Neural cell (in vitro differentiated cells): ENCODE results near the gene KRT80. TPM values are rescaled to one million over a fixed set of nuclear protein-coding genes. Genes with fewer than 3 reads are reported as not detected.

Experiments
- H2AFZ ChIP-seq: fragments of 200-600, 300-800 bp; sonication (generic), shearing (Covaris generic); 2 replicates; pipeline ENCODE4 v1.6.0; 2014; ENCODE audit warnings: low read depth, mild to moderate bottlenecking, antibody characterized with exemption, low read length, moderate library complexity
- H3F3A ChIP-seq: fragments of 200-600 bp; shearing (Covaris generic); 2 replicates; pipeline ENCODE4 v1.6.1; 2016; ENCODE audit warnings: mild to moderate bottlenecking, moderate library complexity, mixed read lengths, antibody characterized with exemption, low read length; ENCODE audit not compliant: insufficient read depth, poor library complexity, severe bottlenecking
- H3K27ac ChIP-seq: fragments of 200-600, 300-800 bp; sonication (generic), shearing (Covaris generic); 2 replicates; pipeline ENCODE4 v1.5.1; 2014; ENCODE audit warnings: mild to moderate bottlenecking, low read length, moderate library complexity
- H3K27me3 ChIP-seq: fragments of 300-800, 200-600 bp; sonication (generic), shearing (Covaris generic); 2 replicates; pipeline ENCODE4 v1.6.0; 2014; ENCODE audit warnings: mild to moderate bottlenecking, low read depth, low read length, moderate library complexity; ENCODE audit not compliant: insufficient read depth
- H3K36me3 ChIP-seq: fragments of 300-800, 200-600 bp; sonication (generic), shearing (Covaris generic); 2 replicates; pipeline ENCODE4 v1.5.1; 2014; ENCODE audit warnings: mild to moderate bottlenecking, antibody characterized with exemption, low read length, moderate library complexity; ENCODE audit not compliant: insufficient read depth
- H3K4me2 ChIP-seq: fragments of 300-800, 200-600 bp; sonication (generic), shearing (Covaris generic); 2 replicates; pipeline ENCODE4 v1.6.0; 2014; ENCODE audit warnings: mild to moderate bottlenecking, low read length
- H3K4me3 ChIP-seq: fragments of 300-800, 200-600 bp; sonication (generic), shearing (Covaris generic); 2 replicates; pipeline ENCODE4 v1.5.1; 2014; ENCODE audit warnings: mild to moderate bottlenecking, low read length, moderate library complexity
- H3K79me2 ChIP-seq: fragments of 200-600 bp; shearing (Covaris generic); replicated peaks from 2 replicates; pipeline ENCODE4 v1.6.0; 2014; ENCODE audit warnings: mild to moderate bottlenecking, low read length, moderate library complexity; ENCODE audit not compliant: insufficient read depth
- H3K9ac ChIP-seq: fragments of 300-800, 200-600 bp; sonication (generic), shearing (Covaris generic); 2 replicates; pipeline ENCODE4 v1.6.1; 2016; ENCODE audit warnings: mild to moderate bottlenecking, low read length, mixed read lengths
- H3K9me2 ChIP-seq: fragments of 200-600 bp; shearing (Covaris generic); 2 replicates; pipeline ENCODE4 v1.6.1; 2016; ENCODE audit warnings: mild to moderate bottlenecking, low read length, mixed read lengths; ENCODE audit not compliant: insufficient read depth
- H3K9me3 ChIP-seq: fragments of 200-600, 300-800 bp; sonication (generic), shearing (Covaris generic); 2 replicates; pipeline ENCODE4 v1.6.1; 2016; ENCODE audit warnings: mild to moderate bottlenecking, mixed run types, low read length, moderate library complexity, mixed read lengths
- H4K20me1 ChIP-seq: fragments of 200-600 bp; shearing (Covaris generic); 2 replicates; pipeline ENCODE4 v1.6.1; 2016; ENCODE audit warnings: mild to moderate bottlenecking, mixed run types; ENCODE audit not compliant: insufficient read depth
- CTCF ChIP-seq: fragments of 450-650 bp; IDR thresholded peaks from 2 replicates; pipeline ENCODE4 v1.5.1; 2014; ENCODE audit warnings: antibody characterized with exemption, mild to moderate bottlenecking, moderate library complexity; ENCODE audit not compliant: poor library complexity, severe bottlenecking
- EP300 ChIP-seq: fragments of 450-650 bp; conservative IDR thresholded peaks from 2 replicates; pipeline ENCODE4 v1.6.1; 2014; ENCODE audit warnings: antibody characterized with exemption, mild to moderate bottlenecking, moderate library complexity; ENCODE audit not compliant: poor library complexity, severe bottlenecking
- EZH2 ChIP-seq: fragments of 200-600, 300-800 bp; shearing (Covaris generic), sonication (generic); IDR thresholded peaks from 2 replicates; pipeline ENCODE4 v1.6.1; 2014; ENCODE audit warnings: antibody characterized with exemption, low read length, borderline replicate concordance, mild to moderate bottlenecking; ENCODE audit not compliant: insufficient read depth, poor library complexity, severe bottlenecking
- MXI1 ChIP-seq: fragments of 450-650 bp; conservative IDR thresholded peaks from 2 replicates; pipeline ENCODE4 v1.6.1; 2014; ENCODE audit warnings: antibody characterized with exemption, mild to moderate bottlenecking; ENCODE audit not compliant: poor library complexity, severe bottlenecking
- POLR2AphosphoS5 ChIP-seq: IDR thresholded peaks from 2 replicates; pipeline ENCODE4 v1.6.1; 2012
- RAD21 ChIP-seq: fragments of 450-650 bp; conservative IDR thresholded peaks from 2 replicates; pipeline ENCODE4 v1.6.1; 2014; ENCODE audit warnings: antibody characterized with exemption, mild to moderate bottlenecking, moderate library complexity
- SMC3 ChIP-seq: fragments of 450-650 bp; conservative IDR thresholded peaks from 2 replicates; pipeline ENCODE4 v1.6.1; 2014; ENCODE audit warnings: antibody characterized with exemption, mild to moderate bottlenecking, moderate library complexity; ENCODE audit not compliant: poor library complexity
- TAF1 ChIP-seq: IDR thresholded peaks from 2 replicates; pipeline ENCODE4 v1.6.1; 2012; ENCODE audit warnings: low read depth
- polyA plus RNA-seq: library from polyadenylated mRNA; depleted of rRNA; stranded (reverse); fragments of >200 nt; gene quantifications from 2 replicates; pipeline ENCODE4 v1.2.3, GENCODE V29; 2014
- TF ChIP-seq, protein P1 (sequence below): IDR thresholded peaks from 2 replicates; pipeline ENCODE4 v1.6.1; 2012; ENCODE audit warnings: borderline replicate concordance

KRT80 gene
- polyA plus RNA-seq, 1 donor from 2014 or later, result not detected

DNA sequence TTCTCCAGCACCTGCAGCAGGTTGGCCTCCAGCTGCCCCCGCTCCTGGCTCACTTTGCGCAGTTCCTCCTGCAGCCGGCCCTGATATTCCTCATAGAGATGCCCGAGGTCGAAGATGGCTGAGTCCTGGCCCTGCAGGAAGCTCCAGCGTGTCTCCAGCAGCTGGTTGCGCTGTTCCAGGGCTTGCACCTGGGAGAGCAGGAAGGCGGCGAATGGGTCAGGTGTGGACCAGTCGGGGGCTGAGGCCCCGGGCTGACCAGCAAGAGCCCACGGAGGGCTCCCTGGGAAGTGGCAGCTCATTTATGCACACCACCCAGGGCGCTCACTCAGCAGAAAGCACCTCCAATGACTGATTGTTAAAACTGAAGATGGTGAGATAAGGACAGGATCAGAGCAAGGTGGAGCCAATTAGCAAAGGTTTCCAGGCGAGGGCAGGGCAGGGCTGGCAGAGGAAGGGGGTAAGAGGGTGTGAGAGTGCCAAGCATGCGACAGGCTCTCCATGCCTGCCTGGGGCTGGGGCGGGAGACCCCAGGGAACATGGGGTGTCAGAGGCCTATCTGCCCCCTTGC, 6.3 kb downstream of the KRT80 start:
- H3K9me2 ChIP-seq, result no peaks in the 10 kb centered on the region
- H3K4me2 ChIP-seq, result no peak overlapping the region
- H3K9ac ChIP-seq, result no peak overlapping the region
- H2AFZ ChIP-seq, result no peak overlapping the region
- no peaks in the 10 kb centered on the region for H3K36me3 ChIP-seq
- H3K4me3 ChIP-seq, result no peak overlapping the region
- H4K20me1 ChIP-seq, result no peaks in the 10 kb centered on the region
- H3K27me3 ChIP-seq, result no peaks in the 10 kb centered on the region
- H3F3A ChIP-seq, result no peaks in the 10 kb centered on the region
- no peaks in the 10 kb centered on the region for H3K9me3 ChIP-seq
- no peak overlapping the region for H3K27ac ChIP-seq
- TF ChIP-seq EP300 (no peak), MXI1 (no peak), CTCF (no peak), SMC3 (no peak), EZH2 (no peak), RAD21 (no peak), POLR2AphosphoS5 (no peak), TAF1 (no peak)
- TF ChIP-seq, protein P1, sequence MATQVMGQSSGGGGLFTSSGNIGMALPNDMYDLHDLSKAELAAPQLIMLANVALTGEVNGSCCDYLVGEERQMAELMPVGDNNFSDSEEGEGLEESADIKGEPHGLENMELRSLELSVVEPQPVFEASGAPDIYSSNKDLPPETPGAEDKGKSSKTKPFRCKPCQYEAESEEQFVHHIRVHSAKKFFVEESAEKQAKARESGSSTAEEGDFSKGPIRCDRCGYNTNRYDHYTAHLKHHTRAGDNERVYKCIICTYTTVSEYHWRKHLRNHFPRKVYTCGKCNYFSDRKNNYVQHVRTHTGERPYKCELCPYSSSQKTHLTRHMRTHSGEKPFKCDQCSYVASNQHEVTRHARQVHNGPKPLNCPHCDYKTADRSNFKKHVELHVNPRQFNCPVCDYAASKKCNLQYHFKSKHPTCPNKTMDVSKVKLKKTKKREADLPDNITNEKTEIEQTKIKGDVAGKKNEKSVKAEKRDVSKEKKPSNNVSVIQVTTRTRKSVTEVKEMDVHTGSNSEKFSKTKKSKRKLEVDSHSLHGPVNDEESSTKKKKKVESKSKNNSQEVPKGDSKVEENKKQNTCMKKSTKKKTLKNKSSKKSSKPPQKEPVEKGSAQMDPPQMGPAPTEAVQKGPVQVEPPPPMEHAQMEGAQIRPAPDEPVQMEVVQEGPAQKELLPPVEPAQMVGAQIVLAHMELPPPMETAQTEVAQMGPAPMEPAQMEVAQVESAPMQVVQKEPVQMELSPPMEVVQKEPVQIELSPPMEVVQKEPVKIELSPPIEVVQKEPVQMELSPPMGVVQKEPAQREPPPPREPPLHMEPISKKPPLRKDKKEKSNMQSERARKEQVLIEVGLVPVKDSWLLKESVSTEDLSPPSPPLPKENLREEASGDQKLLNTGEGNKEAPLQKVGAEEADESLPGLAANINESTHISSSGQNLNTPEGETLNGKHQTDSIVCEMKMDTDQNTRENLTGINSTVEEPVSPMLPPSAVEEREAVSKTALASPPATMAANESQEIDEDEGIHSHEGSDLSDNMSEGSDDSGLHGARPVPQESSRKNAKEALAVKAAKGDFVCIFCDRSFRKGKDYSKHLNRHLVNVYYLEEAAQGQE, result no peak
- H3K79me2 ChIP-seq, result no peaks in the 10 kb centered on the region

- no peaks in the 10 kb centered on the region for H3K9me2 ChIP-seq
- no peak overlapping the region for H3K9ac ChIP-seq
- no peaks in the 10 kb centered on the region for H3F3A ChIP-seq
- no peaks in the 10 kb centered on the region for H3K79me2 ChIP-seq
- no peaks in the 10 kb centered on the region for H4K20me1 ChIP-seq
- H3K27ac ChIP-seq, result no peak overlapping the region
- H3K4me2 ChIP-seq, result no peak overlapping the region
- no peaks in the 10 kb centered on the region for H3K27me3 ChIP-seq
- no peak overlapping the region for H2AFZ ChIP-seq
- no peaks in the 10 kb centered on the region for H3K36me3 ChIP-seq
- no peaks in the 10 kb centered on the region for H3K9me3 ChIP-seq
- no peak overlapping the region for H3K4me3 ChIP-seq
- no peak for TF ChIP-seq EP300
- no peak for TF ChIP-seq EZH2
- no peak for TF ChIP-seq SMC3
- no peak for TF ChIP-seq POLR2AphosphoS5
- TF ChIP-seq MXI1, result no peak
- no peak for TF ChIP-seq TAF1
- TF ChIP-seq, protein P1, result no peak
- no peak for TF ChIP-seq CTCF
Measured at GRCh38 chr12:52184813-52185212, 7.0 kb downstream of the KRT80 start.
